Measurements from ENCODE around the gene OR1D5. TPM values are rescaled to one million over a fixed set of nuclear protein-coding genes. Genes with fewer than 3 reads are reported as not detected.

OR1D5 gene
- total and polyA plus RNA-seq, 4 donors = not detected

GRCh38 chr17:3039736-3040135 lies 23.7 kb downstream of the OR1D5 start:
- no peak overlapping the region for H3K27ac ChIP-seq (ENCODE audit: low read depth in 1 of 2, low read length in 2 of 2)
- H3K4me3 ChIP-seq (ENCODE audit: low read depth in 1 of 3, low read length in 3 of 3) = no peak overlapping the region
- no peak for DNase-seq (ENCODE audit: low spot score)
- WGBS = 44% methylated on average over 6 of the region's 6 CpGs
- H3K9ac ChIP-seq (ENCODE audit: low read depth in 1 of 2, low read length in 2 of 2) = no peak overlapping the region
- H3K4me1 ChIP-seq (ENCODE audit: control insufficient read depth in 4 of 4, insufficient read depth in 4 of 4, low read length in 3 of 4) = no peaks in the 10 kb centered on the region
- no peaks in the 10 kb centered on the region for H3K36me3 ChIP-seq (ENCODE audit: control insufficient read depth in 4 of 4, insufficient read depth in 3 of 4, low read depth in 1 of 4, low read length in 3 of 4)
- TF ChIP-seq HNF4A (conservative IDR thresholded peaks at IDR 0.05) (no peak), MAX (IDR thresholded peaks at IDR 0.05) (no peak), GABPA (IDR thresholded peaks at IDR 0.05 in 1 of 2, conservative IDR thresholded peaks at IDR 0.05 in 1 of 2) (no peak), RAD21 (IDR thresholded peaks at IDR 0.05) (no peak), NR2F2 (IDR thresholded peaks at IDR 0.05) (no peak), EGR1 (IDR thresholded peaks at IDR 0.05; ENCODE audit: low read depth in 2 of 2) (no peak), FOXA1 (IDR thresholded peaks at IDR 0.05) (no peak), FOXA2 (IDR thresholded peaks at IDR 0.05) (no peak), CTCF (IDR thresholded peaks at IDR 0.05; ENCODE audit: low read depth, low read length, missing input control) (no peak), RXRA (IDR thresholded peaks at IDR 0.05) (no peak), REST (IDR thresholded peaks at IDR 0.05) (no peak), SP1 (IDR thresholded peaks at IDR 0.05) (no peak), HNF4G (IDR thresholded peaks at IDR 0.05) (no peak), TAF1 (conservative IDR thresholded peaks at IDR 0.05) (no peak), JUND (IDR thresholded peaks at IDR 0.05) (no peak), YY1 (IDR thresholded peaks at IDR 0.05) (no peak)
- TF ChIP-seq, protein P1, sequence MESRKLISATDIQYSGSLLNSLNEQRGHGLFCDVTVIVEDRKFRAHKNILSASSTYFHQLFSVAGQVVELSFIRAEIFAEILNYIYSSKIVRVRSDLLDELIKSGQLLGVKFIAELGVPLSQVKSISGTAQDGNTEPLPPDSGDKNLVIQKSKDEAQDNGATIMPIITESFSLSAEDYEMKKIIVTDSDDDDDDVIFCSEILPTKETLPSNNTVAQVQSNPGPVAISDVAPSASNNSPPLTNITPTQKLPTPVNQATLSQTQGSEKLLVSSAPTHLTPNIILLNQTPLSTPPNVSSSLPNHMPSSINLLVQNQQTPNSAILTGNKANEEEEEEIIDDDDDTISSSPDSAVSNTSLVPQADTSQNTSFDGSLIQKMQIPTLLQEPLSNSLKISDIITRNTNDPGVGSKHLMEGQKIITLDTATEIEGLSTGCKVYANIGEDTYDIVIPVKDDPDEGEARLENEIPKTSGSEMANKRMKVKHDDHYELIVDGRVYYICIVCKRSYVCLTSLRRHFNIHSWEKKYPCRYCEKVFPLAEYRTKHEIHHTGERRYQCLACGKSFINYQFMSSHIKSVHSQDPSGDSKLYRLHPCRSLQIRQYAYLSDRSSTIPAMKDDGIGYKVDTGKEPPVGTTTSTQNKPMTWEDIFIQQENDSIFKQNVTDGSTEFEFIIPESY (IDR thresholded peaks at IDR 0.05) = no peak
- TF ChIP-seq, protein P2, sequence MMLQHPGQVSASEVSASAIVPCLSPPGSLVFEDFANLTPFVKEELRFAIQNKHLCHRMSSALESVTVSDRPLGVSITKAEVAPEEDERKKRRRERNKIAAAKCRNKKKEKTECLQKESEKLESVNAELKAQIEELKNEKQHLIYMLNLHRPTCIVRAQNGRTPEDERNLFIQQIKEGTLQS (IDR thresholded peaks at IDR 0.05) = no peak
- peaks cover 0 to 6% (median 0%) of the 10 kb centered on the region in 4 donors for H3K27me3 ChIP-seq (ENCODE audit: control insufficient read depth in 4 of 4, insufficient read depth in 4 of 4, low read length in 3 of 4)
- peaks cover 0 to 9% (median 5%) of the 10 kb centered on the region in 4 donors for H3K9me3 ChIP-seq (ENCODE audit: control insufficient read depth in 4 of 4, low read length in 3 of 4)

All from liver (tissue), 9 donors.